ENCODE results near the gene TTC7B.

GRCh38 chr14:90553298-90553920 lies 262.8 kb downstream of the TTC7B start:
- TF ChIP-seq CTCF (optimal IDR thresholded peaks at IDR 0.05 in 1 of 3, IDR thresholded peaks at IDR 0.05 in 1 of 3, conservative IDR thresholded peaks at IDR 0.05 in 1 of 3; ENCODE audit: extremely low read depth in 1 of 3, insufficient read depth in 2 of 3, low read length in 3 of 3), result no peak
- no peak for TF ChIP-seq EZH2 (IDR thresholded peaks at IDR 0.05; ENCODE audit: low read length)

Measured in keratinocyte (primary cell).